H1 (cell line): Measurements from ENCODE around the gene UBL5. TPM values are rescaled to one million over a fixed set of nuclear protein-coding genes. Genes with fewer than 3 reads are reported as not detected.

Experiments used
- CTBP2 ChIP-seq: IDR thresholded peaks from 2 replicates; pipeline ENCODE4 v1.7.0; 2011; ENCODE audit warnings: borderline replicate concordance, mild to moderate bottlenecking, moderate library complexity, mixed read lengths, low read length; ENCODE audit not compliant: insufficient read depth, insufficient read length
- PHF8 ChIP-seq: fragments of 200-600 bp; sonication (generic); conservative IDR thresholded peaks from 2 replicates; pipeline ENCODE4 v1.7.1; 2012; ENCODE audit warnings: low read depth, mild to moderate bottlenecking, inconsistent platforms, low read length, moderate library complexity
- polyA plus RNA-seq, 7 experiments: library from polyadenylated mRNA; depleted of rRNA in 3 of 7; stranded (reverse) in 5 of 7; unstranded in 2 of 7; fragments of >200 nt in 5 of 7; fragments of 200-250 nt in 2 of 7; gene quantifications; 1 replicate in 5 of 7; 2 replicates in 1 of 7; 4 replicates in 1 of 7; pipeline versions ENCODE4 v1.2.1 to v1.2.3, GENCODE V29; 2011 to 2013; ENCODE audit warnings: missing spikeins in 2 of 7, mixed read lengths in 2 of 7
- total RNA-seq: library from RNA; stranded (reverse); fragmentation: NEBNext Ultra II Directional; extraction: Animal tissue kit (Norgen Biotek cat#: 25700); gene quantifications from 2 replicates; pipeline ENCODE4 v1.2.1, GENCODE V29; 2021
- TF ChIP-seq, protein P1 (sequence below): IDR thresholded peaks from 2 replicates; pipeline ENCODE4 v1.6.1; 2011; ENCODE audit warnings: low read depth, mild to moderate bottlenecking, low read length; ENCODE audit not compliant: insufficient read depth

The UBL5 gene
- total and polyA plus RNA-seq, 2 of the 8 experiments (the other 6 are each of a cell fraction or from before 2014, with no cell fraction given): 416 to 1,209 TPM

DNA sequence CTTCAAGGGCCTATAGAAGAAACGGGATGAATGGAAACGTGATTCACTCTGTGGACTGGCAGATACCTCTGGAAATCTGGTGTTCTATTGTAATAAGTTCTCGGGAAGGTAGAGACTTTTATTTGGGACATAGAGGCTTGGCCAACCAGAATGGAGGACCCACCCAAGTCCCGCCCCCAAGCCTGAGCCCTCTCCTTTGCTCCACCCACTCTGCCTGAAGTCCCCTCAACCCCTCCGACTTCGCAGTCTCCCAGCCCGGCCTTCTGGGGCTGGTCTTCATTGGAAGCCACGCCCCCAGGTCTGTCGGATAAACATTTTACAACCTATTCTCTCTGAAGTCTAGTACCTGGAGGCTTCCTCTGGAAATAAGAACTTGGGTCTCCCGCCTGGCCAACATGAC, 25.7 kb upstream of the UBL5 start (continued):
- TF ChIP-seq CTBP2 (no peak), PHF8 (no peak)
- TF ChIP-seq, protein P1, sequence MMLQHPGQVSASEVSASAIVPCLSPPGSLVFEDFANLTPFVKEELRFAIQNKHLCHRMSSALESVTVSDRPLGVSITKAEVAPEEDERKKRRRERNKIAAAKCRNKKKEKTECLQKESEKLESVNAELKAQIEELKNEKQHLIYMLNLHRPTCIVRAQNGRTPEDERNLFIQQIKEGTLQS: no peak
